Adrenal gland (tissue), 12 donors: ENCODE measurements around the gene PLEKHG4B. TPM values are rescaled to one million over a fixed set of nuclear protein-coding genes. Genes with fewer than 3 reads are reported as not detected.

Experiments used
- DNase-seq, 7 donors: peaks; one replicate each; pipeline ENCODE4 v3.0.0-alpha.2; 2019 to 2020
- H3K27ac ChIP-seq, 5 donors: fragments of 200-600 bp; sonication (generic) in 4 of 5; 1 replicate in 3 of 5; 2 replicates in 2 of 5; pipeline versions ENCODE4 v1.5.1 to v1.8.0; 2016 to 2020; ENCODE audit warnings: mild to moderate bottlenecking in 1 of 5
- H3K27me3 ChIP-seq: fragments of 200-600 bp; 2 replicates; pipeline ENCODE4 v1.8.0; 2021
- H3K36me3 ChIP-seq, 2 donors: fragments of 200-600 bp; replicated peaks in 1 of 2; 1 replicate in 1 of 2; 2 replicates in 1 of 2; pipeline versions ENCODE4 v1.5.1 to v1.8.0; 2018 to 2022
- H3K4me1 ChIP-seq, 2 donors: fragments of 200-600 bp; replicated peaks in 1 of 2; 1 replicate in 1 of 2; 2 replicates in 1 of 2; pipeline versions ENCODE4 v1.5.1 to v1.8.0; 2018 to 2021
- H3K4me3 ChIP-seq, 4 donors: fragments of 200-600 bp; sonication (generic) in 3 of 4; one replicate each; pipeline ENCODE4 v1.5.1; 2016 to 2018
- H3K9me3 ChIP-seq, 3 donors: fragments of 200-600 bp; sonication (generic) in 1 of 3; replicated peaks in 1 of 3; 1 replicate in 2 of 3; 2 replicates in 1 of 3; pipeline versions ENCODE4 v1.5.1 to v1.8.0; 2016 to 2021
- CTCF ChIP-seq, 6 experiments: fragments of 450-650 bp in 4 of 6; fragments of 200-600 bp in 2 of 6; sonication (generic) in 1 of 6; IDR thresholded peaks; 1 replicate in 5 of 6; 2 replicates in 1 of 6; pipeline versions ENCODE4 v1.5.1 to v1.8.0; 2016 to 2021; ENCODE audit warnings: antibody characterized with exemption in 6 of 6, mild to moderate bottlenecking in 2 of 6, moderate library complexity in 1 of 6
- POLR2A ChIP-seq, 2 donors: fragments of 450-650 bp; IDR thresholded peaks; one replicate each; pipeline ENCODE4 v1.6.1; 2017; ENCODE audit warnings: antibody characterized with exemption in 2 of 2, mild to moderate bottlenecking in 2 of 2, moderate library complexity in 1 of 2
- WGBS, 4 donors: extraction: QIAGEN DNeasy Blood & Tissue Kit in 2 of 4; methylation state at CpG; one replicate each; pipeline versions ENCODE4 v1.1.5 to v1.1.7; 2013 to 2017; 5-methylcytosine and 5-hydroxymethylcytosine counted together
- intact Hi-C, 2 donors: fragments of 100-400 bp; cut with DNase I; formaldehyde crosslinking; loops; one replicate each; pipeline versions ENCODE4 v1.14.1 to v1.15.0; 2022 to 2023
- polyA plus RNA-seq, 3 donors: library from polyadenylated mRNA; stranded (reverse); fragments of 200-250 nt in 2 of 3; fragments of 350-450 nt in 1 of 3; fragmentation: Illumina TruSeq in 1 of 3; extraction: RNeasy Lipid Tissue Mini Kit (QIAGEN cat#74804) in 1 of 3; gene quantifications; one replicate each; pipeline ENCODE4 v1.2.3, GENCODE V29; 2013 to 2014
- total RNA-seq, 9 donors: library from RNA; depleted of rRNA in 4 of 9; stranded (reverse); fragments of >200 nt in 4 of 9; fragments of 120-200 nt in 1 of 9; fragmentation: NEBNext Ultra II Directional in 1 of 9; extraction: Animal tissue kit (Norgen Biotek cat#: 25700) in 1 of 9; gene quantifications; one replicate each; pipeline versions ENCODE4 v1.1.0 to v1.2.4, GENCODE V29; 2013 to 2023
- donor health status: healthy with polysubstance abuse.
- donor health status: Bipolar disorder and iron deficiency.
- donor health status: DM: yes; HTN: yes; CAD: no.
- donor health status: DM: no; HTN: no; CAD: no.
- donor health status: DM: no; HTN: no; CAD: no.
- donor health status: DM: yes; HTN: yes; CAD: no.

Gene PLEKHG4B
- total and polyA plus RNA-seq, 12 donors, result 0.03 to 3.4 (median 0.12) TPM

GRCh38 chr5:104778-105296 lies 12.9 kb downstream of the PLEKHG4B start:
- no peak overlapping the region for H3K27ac ChIP-seq
- WGBS, 4 donors, result 59 to 78% (median 69%) methylated on average over 6 of the region's 6 CpGs

GRCh38 chr5:105504-106070 lies 13.6 kb downstream of the PLEKHG4B start:
- TF ChIP-seq CTCF (IDR thresholded peaks at IDR 0.05) (no peak), POLR2A (IDR thresholded peaks at IDR 0.05) (no peak)

More at GRCh38 chr5:104778-105296, 12.9 kb downstream of the PLEKHG4B start:
- H3K9me3 ChIP-seq, result no peaks in the 10 kb centered on the region
- no peaks in the 10 kb centered on the region for H3K4me1 ChIP-seq
- TF ChIP-seq CTCF (IDR thresholded peaks at IDR 0.05) (no peak), POLR2A (IDR thresholded peaks at IDR 0.05) (no peak)
- no peak for DNase-seq
- no peaks in the 10 kb centered on the region for H3K36me3 ChIP-seq
- intact Hi-C loops, result no loop called here
- no peak overlapping the region for H3K4me3 ChIP-seq
- peaks cover 4% of the 10 kb centered on the region for H3K27me3 ChIP-seq

GRCh38 chr5:106587-106986 lies 14.6 kb downstream of the PLEKHG4B start:
- H3K36me3 ChIP-seq, result no peaks in the 10 kb centered on the region
- no peak overlapping the region for H3K4me3 ChIP-seq
- intact Hi-C loops, result no loop called here
- no peaks in the 10 kb centered on the region for H3K9me3 ChIP-seq
- no peaks in the 10 kb centered on the region for H3K27me3 ChIP-seq
- no peak overlapping the region for H3K27ac ChIP-seq
- TF ChIP-seq POLR2A (IDR thresholded peaks at IDR 0.05) (no peak), CTCF (IDR thresholded peaks at IDR 0.05) (no peak)
- H3K4me1 ChIP-seq, result no peaks in the 10 kb centered on the region
- DNase-seq, result no peak
- 76 to 88% (median 81%) methylated on average over 11 to 13 of the region's 13 CpGs for WGBS, 4 donors

More at GRCh38 chr5:105504-106070, 13.6 kb downstream of the PLEKHG4B start:
- Histone ChIP-seq H3K36me3 (no peaks in the 10 kb centered on the region), H3K9me3 (no peaks in the 10 kb centered on the region), H3K27ac (no peak overlapping the region), H3K4me3 (no peak overlapping the region), H3K4me1 (no peaks in the 10 kb centered on the region), H3K27me3 (no peaks in the 10 kb centered on the region)
- intact Hi-C loops, result no loop called here
- no peak for DNase-seq
- WGBS, 4 donors, result 62 to 67% (median 64%) methylated on average over 13 of the region's 13 CpGs

GRCh38 chr5:107526-107925 lies 15.6 kb downstream of the PLEKHG4B start:
- WGBS, 4 donors, result 86 to 94% (median 92%) methylated on average over 1 to 6 of the region's 6 CpGs
- H3K36me3 ChIP-seq, result no peaks in the 10 kb centered on the region
- no peak overlapping the region for H3K4me3 ChIP-seq
- H3K27ac ChIP-seq, result no peak overlapping the region
- H3K4me1 ChIP-seq, result no peaks in the 10 kb centered on the region
- TF ChIP-seq CTCF (IDR thresholded peaks at IDR 0.05) (no peak), POLR2A (IDR thresholded peaks at IDR 0.05) (no peak)
- no peak for DNase-seq
- intact Hi-C loops, result no loop called here
- H3K27me3 ChIP-seq, result no peaks in the 10 kb centered on the region
- no peaks in the 10 kb centered on the region for H3K9me3 ChIP-seq
